Tibial nerve (tissue), 4 donors: Measurements from ENCODE around the gene SMYD1.

ENCODE experiments used
- EP300 ChIP-seq, 2 donors: sonication (generic); formaldehyde crosslinking; IDR thresholded peaks; one replicate each; pipeline ENCODE4 v1.6.1; 2017; ENCODE audit warnings: antibody characterized with exemption in 2 of 2, mild to moderate bottlenecking in 1 of 2
- POLR2A ChIP-seq, 2 donors: fragments of 450-650 bp; IDR thresholded peaks; one replicate each; pipeline ENCODE4 v1.6.1; 2017; ENCODE audit warnings: antibody characterized with exemption in 2 of 2, mild to moderate bottlenecking in 2 of 2, moderate library complexity in 2 of 2
- TF ChIP-seq, protein P1 (sequence below), 5 experiments: fragments of 200-600 bp in 3 of 5; fragments of 450-650 bp in 2 of 5; sonication (generic) in 3 of 5; IDR thresholded peaks; one replicate each; pipeline ENCODE4 v1.5.1; 2016 to 2019; ENCODE audit warnings: antibody characterized with exemption in 5 of 5, mild to moderate bottlenecking in 3 of 5, moderate library complexity in 2 of 5

- TF ChIP-seq POLR2A (IDR thresholded peaks at IDR 0.05) (no peak), EP300 (IDR thresholded peaks at IDR 0.05) (no peak)
- TF ChIP-seq, protein P1, sequence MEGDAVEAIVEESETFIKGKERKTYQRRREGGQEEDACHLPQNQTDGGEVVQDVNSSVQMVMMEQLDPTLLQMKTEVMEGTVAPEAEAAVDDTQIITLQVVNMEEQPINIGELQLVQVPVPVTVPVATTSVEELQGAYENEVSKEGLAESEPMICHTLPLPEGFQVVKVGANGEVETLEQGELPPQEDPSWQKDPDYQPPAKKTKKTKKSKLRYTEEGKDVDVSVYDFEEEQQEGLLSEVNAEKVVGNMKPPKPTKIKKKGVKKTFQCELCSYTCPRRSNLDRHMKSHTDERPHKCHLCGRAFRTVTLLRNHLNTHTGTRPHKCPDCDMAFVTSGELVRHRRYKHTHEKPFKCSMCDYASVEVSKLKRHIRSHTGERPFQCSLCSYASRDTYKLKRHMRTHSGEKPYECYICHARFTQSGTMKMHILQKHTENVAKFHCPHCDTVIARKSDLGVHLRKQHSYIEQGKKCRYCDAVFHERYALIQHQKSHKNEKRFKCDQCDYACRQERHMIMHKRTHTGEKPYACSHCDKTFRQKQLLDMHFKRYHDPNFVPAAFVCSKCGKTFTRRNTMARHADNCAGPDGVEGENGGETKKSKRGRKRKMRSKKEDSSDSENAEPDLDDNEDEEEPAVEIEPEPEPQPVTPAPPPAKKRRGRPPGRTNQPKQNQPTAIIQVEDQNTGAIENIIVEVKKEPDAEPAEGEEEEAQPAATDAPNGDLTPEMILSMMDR (IDR thresholded peaks at IDR 0.05): no peak
Observed at GRCh38 chr2:88090446-88091283, 23.0 kb downstream of the SMYD1 start.
